Colonic mucosa (tissue), 4 donors: ENCODE results near the gene FLT3LG. TPM values are rescaled to one million over a fixed set of nuclear protein-coding genes. Genes with fewer than 3 reads are reported as not detected.

Experiments used
- DNase-seq: peaks from one replicate; pipeline ENCODE4 v3.0.0-alpha.2; 2020
- H3K27ac ChIP-seq: fragments of 200-600 bp; one replicate; pipeline ENCODE4 v1.8.0; 2021
- H3K27me3 ChIP-seq: fragments of 200-600 bp; one replicate; pipeline ENCODE4 v1.8.0; 2021
- H3K36me3 ChIP-seq: fragments of 200-600 bp; one replicate; pipeline ENCODE4 v1.8.0; 2021
- H3K4me1 ChIP-seq: fragments of 200-600 bp; one replicate; pipeline ENCODE4 v1.8.0; 2021; ENCODE audit warnings: mild to moderate bottlenecking
- H3K4me3 ChIP-seq: fragments of 200-600 bp; one replicate; pipeline ENCODE4 v1.8.0; 2021
- H3K9ac ChIP-seq, 2 donors: one replicate each; pipeline ENCODE4 v1.7.0; 2013; ENCODE audit warnings: control low read depth in 2 of 2, low read depth in 2 of 2, low read length in 2 of 2
- H3K9me3 ChIP-seq: fragments of 200-600 bp; one replicate; pipeline ENCODE4 v1.8.0; 2021
- CTCF ChIP-seq: fragments of 200-600 bp; IDR thresholded peaks from one replicate; pipeline ENCODE4 v1.8.0; 2022; ENCODE audit warnings: antibody characterized with exemption, mild to moderate bottlenecking
- intact Hi-C: fragments of 100-400 bp; cut with DNase I; formaldehyde crosslinking; loops from one replicate; pipeline ENCODE4 v1.14.1; 2022
- total RNA-seq, 2 donors: library from RNA; stranded (reverse); fragmentation: NEBNext Ultra II Directional in 1 of 2; extraction: Animal tissue kit (Norgen Biotek cat#: 25700) in 1 of 2; gene quantifications; one replicate each; pipeline ENCODE4 v1.2.1, GENCODE V29; 2021
- donor health status: healthy.
- donor health status: DM: no; HTN: no; CAD: no.
- donor health status: DM: no; HTN: no; CAD: no.

FLT3LG gene
- total RNA-seq, 2 donors from 2014 or later: 2.9 to 4.9 TPM

- Histone ChIP-seq H3K36me3 (no peaks in the 10 kb centered on the region), H3K9ac (peak overlapping the region in 1 of 2 donors; percentile 73), H3K9me3 (no peaks in the 10 kb centered on the region), H3K27ac (no peak overlapping the region), H3K4me1 (no peaks in the 10 kb centered on the region), H3K4me3 (no peak overlapping the region), H3K27me3 (no peaks in the 10 kb centered on the region)
- no peak for TF ChIP-seq CTCF
- intact Hi-C loops: no loop called here
- DNase-seq: no peak
Measured at GRCh38 chr19:49475191-49475917, 1.3 kb downstream of the FLT3LG start.

GRCh38 chr19:49475995-49476880, 2.2 kb downstream of the FLT3LG start:
- Histone ChIP-seq H3K9me3 (no peaks in the 10 kb centered on the region), H3K9ac (peak overlapping the region in 1 of 2 donors; percentile 40), H3K36me3 (no peaks in the 10 kb centered on the region), H3K27me3 (no peaks in the 10 kb centered on the region), H3K4me3 (no peak overlapping the region), H3K4me1 (no peaks in the 10 kb centered on the region), H3K27ac (no peak overlapping the region)
- DNase-seq: peak; percentile 58
- intact Hi-C loops: no loop called here
- peak; percentile 36 for TF ChIP-seq CTCF

GRCh38 chr19:49479975-49480628, 6.1 kb downstream of the FLT3LG start:
- Histone ChIP-seq H3K9me3 (no peaks in the 10 kb centered on the region), H3K36me3 (no peaks in the 10 kb centered on the region), H3K27me3 (no peaks in the 10 kb centered on the region), H3K9ac (no peak overlapping the region), H3K4me1 (no peaks in the 10 kb centered on the region), H3K4me3 (no peak overlapping the region), H3K27ac (no peak overlapping the region)
- TF ChIP-seq CTCF: no peak
- no peak for DNase-seq
- intact Hi-C loops: no loop called here

- Histone ChIP-seq H3K27ac (no peak overlapping the region), H3K27me3 (no peaks in the 10 kb centered on the region), H3K9me3 (no peaks in the 10 kb centered on the region), H3K36me3 (no peaks in the 10 kb centered on the region), H3K4me1 (no peaks in the 10 kb centered on the region), H3K4me3 (no peak overlapping the region), H3K9ac (no peak overlapping the region)
- intact Hi-C loops: no loop called here
- no peak for DNase-seq
- TF ChIP-seq CTCF: no peak
Measured at GRCh38 chr19:49481020-49481683, 7.1 kb downstream of the FLT3LG start.

GRCh38 chr19:49486232-49486631, 12.2 kb downstream of the FLT3LG start:
- Histone ChIP-seq H3K9ac (no peak overlapping the region), H3K9me3 (no peaks in the 10 kb centered on the region), H3K36me3 (peaks cover 16% of the 10 kb centered on the region), H3K27me3 (no peaks in the 10 kb centered on the region), H3K27ac (no peak overlapping the region), H3K4me3 (no peak overlapping the region), H3K4me1 (peaks cover 6% of the 10 kb centered on the region)
- DNase-seq: no peak
- no peak for TF ChIP-seq CTCF
- intact Hi-C loops: no loop called here
